ENCODE measurements around the gene DOK6.

DOK6 gene

DNA sequence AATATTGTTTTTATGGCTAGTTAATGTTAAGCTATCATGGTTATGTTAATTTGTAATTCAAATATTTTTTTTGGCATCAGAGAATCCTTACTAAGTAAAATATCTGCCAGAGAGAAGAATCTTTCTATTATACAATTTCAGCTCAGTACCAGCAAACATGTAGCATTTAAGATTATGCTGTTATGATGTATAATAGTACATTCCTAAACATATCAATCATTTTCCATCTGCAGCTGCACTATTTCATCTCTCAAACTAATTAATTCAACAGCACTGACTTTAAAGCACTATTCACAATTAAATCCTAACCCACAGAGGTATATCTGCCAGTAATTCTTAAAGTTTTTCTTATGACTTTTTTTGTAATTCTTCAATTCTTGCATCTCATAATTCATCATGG lies 296.4 kb downstream of the DOK6 start:
- no peak for DNase-seq

DNA sequence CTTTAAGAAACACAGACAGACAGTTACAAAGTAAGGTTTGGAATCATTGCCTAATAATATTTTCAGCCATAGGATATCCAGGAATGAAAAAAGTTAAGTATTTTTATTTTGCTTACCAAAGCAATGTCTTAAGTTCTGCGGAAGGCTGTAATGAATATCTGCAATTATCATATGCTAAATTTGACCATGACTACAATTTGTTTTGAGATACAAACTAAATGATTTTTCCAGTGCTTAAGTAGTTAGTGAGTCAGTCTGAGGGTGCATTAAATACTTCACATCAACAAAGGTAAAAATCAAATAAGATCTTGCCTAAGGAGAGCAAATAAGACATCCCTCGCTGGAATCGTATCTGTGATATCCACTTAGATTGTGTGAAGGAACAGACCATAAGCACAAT lies 297.0 kb downstream of the DOK6 start:
- DNase-seq = no peak

DNA sequence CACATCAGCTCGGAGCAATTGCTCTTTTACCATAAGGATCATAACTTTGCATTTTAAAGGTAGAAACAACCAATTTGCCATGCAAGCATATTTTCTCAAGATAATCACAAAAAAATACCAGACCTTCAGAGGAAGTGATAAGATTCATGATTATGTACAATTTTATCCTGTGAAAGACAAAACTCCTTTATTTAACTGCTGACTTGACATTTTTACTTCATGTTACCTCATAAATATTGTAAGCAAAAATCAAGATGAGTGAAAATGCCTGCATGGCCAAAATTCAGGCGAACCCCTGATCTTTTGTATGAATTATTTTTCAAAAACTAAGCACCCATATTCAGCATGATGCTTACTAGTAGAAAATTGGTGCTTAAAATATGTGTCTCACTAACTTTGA lies 300.6 kb downstream of the DOK6 start:
- DNase-seq = no peak

DNA sequence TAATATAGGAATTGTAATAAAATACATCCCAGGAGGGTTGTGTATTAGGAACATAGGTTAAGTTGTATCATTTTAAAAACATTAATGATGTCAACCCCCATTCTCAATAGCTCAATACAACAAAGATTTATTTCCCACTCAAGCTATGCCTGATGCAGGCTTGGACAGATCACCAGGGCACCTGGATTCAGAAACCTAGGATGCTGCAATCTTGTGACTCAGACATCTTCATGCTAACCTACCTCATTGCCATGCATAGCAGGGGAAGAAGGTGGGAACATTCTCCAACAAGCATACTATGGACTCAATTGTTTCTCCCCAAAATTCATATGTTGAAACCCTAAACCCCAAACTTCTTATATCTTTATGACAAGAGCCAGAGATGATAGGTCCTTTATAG lies 302.8 kb downstream of the DOK6 start:
- no peak for DNase-seq

DNA sequence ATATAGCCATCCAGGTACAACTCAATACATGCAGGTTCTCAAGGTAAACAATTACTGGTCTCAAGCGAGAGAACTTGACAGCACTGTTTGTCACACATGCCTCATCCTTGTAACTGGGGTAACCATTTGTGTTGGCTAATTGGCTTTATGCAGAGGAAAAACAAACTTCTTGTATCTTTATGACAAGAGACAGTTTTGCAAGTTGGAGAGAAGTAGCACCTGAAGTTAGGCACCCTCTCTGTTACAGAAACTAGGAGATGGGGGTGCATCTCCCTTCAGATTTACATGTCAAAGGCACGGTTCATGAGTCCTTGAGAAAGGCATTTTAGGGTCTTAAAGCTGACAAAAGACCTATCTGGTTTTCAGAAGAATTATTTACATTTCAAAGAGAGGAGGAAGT lies 305.3 kb downstream of the DOK6 start:
- DNase-seq = no peak

DNA sequence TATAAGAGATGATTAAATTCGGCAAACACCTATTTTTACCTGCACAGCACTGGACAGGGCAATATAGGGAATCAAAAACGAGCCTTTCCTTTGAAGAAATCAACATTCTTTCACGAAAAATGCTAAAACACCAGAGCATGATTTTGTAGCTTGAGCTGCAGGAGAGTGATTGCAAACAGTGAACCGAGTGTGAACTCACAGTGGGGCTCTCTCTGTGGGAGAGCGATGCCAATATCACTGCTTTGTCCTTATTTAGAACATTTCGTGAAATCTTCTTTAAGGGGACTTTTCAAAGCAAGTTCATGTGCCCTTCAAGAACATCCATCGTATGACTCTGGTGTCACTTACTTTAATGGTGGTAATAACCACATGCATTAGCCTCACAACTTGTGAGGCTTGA lies 308.2 kb downstream of the DOK6 start:
- DNase-seq = no peak

DNA sequence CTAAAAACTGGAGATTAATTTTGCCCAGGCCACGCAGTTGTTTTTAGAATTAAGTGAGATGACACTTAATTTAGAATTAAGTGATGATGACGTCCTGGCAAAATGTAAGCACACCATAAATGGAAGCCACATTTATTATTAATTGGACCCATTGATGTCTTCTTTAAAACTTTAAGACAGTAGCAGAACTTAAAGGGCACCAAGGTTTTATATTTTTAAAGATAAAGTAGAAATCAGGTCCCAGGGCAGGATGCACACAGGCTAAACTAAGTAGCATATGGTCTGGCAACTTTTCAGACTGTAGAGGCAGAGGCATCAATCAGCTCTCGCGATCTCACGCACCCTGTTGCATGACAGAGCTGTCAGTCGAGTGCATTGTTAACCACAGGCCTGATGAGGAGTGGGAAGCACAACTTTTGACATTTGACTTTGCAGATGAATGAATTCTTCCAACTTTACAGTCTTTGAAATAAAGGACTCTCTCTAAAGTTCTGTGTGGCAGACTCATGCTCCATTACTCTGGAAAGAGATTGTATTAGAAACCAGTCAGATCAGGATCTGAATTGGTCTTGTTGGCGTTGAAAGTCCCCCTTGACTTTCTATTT lies 314.6 kb downstream of the DOK6 start:
- DNase-seq = peak in 1 of 5 experiments; percentile 51

DNA sequence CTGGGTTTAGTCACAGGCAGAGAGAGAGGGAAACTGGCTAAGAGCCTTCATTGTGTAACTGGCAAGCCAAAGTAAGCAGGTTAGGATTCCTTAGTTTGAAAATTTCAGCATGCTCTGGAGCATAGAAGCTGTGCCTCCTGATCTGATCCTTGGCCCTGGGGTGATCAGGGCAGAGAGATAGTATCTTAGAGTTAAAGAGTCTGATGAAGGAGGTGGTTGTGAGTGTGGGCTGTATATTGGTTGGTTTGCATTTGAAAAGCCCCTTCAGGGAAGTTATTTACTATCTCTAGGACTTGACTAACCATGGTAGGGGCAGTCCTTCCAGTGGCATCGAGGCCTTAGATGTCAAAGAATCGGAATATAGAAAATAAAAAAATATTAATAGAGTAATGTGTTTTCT lies 316.9 kb downstream of the DOK6 start:
- DNase-seq = no peak

DNA sequence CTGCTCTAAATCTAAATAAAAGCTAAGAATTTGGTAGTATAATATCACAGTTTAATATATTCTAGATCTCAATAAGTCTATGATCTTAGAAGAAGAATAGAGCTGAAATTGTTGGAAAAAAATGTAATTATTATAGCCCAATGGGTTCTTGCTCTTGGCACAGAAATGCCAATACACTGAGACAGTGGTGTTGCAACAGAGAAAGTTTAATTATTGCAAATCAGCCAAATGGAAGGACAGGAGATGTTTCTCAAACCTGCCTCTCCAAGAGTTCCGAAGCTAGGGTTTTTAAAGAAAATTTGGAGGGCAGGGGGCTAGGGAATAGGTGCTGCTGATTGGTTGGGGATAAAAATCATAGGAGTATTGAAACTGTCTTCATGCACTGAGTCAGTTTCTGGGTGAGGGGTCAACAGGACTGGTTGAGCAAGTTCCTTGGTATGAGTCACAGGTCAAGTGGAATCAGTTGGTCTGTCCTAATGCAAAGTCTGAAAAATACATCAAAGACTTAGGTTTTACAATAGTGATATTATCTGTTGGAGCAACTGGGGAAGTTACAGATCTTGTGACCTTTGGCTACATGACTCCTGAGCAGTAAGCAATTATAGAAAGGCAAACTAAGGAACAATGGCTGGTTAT lies 318.3 kb downstream of the DOK6 start:
- no peak for DNase-seq

DNA sequence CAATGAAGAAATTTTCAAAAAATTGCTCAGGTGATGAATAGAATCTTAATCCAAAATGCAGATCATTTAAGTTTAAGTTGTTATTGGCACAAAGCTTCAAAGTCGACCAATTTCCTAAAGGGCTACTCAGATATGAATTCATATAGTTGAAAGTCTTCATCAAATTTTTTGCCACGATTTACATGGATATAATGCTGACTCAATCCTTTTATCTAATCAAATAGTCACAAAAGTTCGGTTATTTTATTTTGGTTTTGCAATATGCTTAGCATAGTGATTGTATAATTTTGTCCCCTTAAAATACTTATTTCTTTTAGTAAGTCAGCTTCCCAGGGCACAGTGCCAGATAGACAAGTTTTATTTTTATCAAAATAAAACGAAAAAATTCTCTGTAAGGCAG lies 319.7 kb downstream of the DOK6 start:
- DNase-seq = no peak

DNA sequence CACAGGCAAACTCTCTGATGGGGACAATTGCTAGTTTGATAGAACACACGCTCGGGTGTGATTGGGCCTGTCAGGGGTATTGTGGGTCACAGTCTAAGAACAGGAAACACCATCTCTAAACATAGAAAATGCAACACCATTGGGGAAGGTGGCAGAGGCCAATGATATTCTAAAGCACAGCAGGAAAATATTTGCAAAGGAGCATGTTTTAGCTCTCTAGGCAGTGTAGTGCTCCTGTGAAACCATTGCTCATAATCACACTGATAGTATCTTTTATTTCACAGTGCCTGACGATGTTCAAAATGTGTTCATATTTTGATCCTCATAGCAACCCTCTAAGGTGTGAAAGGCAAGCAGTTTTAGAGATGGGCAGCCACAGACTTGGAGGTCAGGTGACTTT lies 322.7 kb downstream of the DOK6 start:
- DNase-seq = peak in 1 of 5 experiments; percentile 9

DNA sequence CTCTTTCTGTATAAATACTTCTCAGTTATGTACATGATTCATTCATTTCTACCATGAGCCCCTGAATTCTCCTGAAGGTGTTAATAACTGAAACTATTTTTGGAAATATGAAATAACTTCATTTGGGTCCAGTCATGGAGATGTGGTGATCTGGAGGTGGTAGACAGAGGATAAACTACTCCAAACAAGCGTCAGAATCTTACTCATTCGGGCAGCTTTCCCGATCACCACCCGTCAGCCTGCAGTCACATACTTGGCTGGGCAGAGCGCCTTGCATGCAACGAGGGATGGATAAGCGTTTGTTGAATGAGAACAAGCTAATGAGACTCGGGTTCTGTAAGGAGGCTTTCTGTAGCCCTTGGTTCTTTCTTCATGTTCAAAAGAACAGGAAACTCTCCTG lies 324.3 kb downstream of the DOK6 start:
- DNase-seq = no peak

DNA sequence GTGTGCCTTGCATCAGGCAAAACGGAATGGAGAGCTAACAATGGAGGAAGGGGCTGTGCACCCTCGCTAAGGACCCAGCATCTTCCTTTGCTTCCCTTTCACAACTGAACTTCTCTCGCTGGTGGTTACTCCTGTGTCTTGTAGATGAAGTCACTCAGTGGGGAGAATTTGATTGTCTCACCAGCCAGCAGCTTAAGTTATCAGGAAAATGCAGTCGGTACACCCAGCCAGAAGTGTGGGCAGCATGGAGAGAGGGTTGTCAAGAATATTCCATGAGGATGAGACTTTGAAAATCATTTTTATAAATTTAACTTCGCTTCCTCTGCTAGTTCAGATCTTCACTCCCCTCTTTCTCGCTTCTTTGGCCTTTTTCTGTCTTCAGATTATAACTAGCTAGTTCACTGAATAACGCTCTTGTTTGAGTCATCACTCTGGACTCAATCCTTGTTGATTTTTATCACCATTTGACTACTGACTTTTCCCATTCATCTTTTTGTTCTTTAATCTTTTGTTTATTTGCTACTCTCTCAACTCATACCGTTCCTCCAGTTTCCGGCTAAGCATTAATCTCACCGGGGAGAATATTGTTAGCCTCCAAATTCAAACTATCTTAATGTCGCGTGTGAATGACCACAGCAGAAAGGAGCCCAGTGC lies 325.3 kb downstream of the DOK6 start:
- DNase-seq = no peak

DNA sequence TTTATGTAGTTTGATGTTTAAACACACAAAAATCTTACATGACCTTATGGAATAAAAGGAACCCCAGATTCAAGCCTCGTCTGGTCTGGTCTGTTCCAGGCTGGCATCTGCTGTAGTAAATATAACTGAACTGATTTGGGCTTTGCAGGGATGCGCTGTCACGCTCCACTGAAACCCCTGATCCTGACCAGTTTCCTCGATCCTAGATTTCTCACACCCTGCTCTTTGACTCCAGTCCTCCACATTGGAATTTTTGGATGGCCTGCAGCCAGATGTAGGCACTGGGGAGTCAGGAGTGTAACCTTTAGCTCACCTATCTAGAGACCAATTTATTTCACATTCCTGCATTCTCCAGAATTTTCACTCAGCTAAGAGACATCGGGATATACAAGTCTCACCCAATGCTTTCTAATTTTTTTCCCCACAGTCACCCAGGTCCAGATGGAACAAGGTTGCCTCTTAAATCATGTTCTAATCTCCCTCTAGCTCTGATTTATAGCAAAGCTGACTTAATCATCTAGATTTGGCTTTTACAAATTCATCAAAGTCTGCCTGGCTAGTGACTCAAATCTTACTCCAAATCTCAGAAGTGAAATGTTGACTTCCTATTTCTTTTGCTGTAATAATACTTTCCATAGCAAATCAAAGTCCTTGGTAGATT lies 327.4 kb downstream of the DOK6 start:
- no peak for DNase-seq

DNA sequence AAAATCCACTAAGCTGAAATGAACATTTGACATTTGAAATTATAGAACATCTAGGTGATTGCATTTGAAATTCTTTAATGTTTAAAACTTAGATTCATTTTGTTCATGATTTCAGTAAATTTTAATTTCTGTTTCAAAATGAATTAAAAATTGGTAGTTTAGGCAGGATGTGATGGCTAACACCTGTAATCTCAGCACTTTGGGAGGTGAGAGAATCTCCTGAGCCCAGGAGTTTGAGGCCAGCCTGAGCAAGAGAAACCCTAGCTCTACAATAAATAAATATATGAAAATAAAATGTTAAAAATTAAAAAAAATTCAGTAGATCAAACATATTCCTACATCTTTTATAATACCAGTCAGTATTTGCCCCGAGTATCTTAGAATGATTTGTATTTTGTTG lies 330.0 kb downstream of the DOK6 start:
- peak in 1 of 5 experiments; percentile 6 for DNase-seq

DNA sequence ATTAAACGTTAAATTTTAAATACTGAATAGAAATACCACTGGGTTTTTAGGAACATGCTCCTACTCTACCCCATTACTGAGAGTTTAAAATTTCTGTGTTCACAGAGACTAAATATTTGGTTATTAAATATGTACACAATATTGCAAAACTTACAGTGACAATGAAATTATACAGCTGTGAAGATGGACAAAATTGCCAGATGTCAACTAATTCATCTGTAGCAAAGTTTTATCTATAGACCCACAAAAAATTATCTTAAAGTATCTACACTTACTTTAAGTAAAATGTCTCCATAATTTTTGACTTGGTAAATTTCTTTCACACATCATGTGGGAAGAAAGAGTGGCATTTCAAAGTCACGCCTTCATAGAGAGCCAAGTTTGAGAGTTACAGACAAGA lies 333.8 kb downstream of the DOK6 start:
- no peak for DNase-seq

DNA sequence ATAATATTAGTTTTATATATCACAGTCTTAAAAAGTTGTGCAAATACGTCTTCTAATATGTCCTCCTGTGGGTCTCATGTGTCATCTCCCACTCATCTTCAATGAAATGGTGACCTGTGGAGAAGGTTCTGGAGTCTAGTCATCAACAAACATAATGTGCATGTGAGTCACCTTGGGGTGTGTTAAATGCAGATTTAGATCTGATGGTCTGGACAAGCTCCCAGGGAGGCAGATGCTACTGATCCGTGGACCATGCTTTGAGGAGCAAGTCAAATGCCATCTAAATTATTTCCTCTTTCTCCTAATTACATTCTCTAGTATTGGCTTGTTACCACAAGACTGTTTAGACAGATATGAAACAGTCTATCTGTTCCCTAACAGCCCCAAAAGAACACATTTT lies 336.0 kb downstream of the DOK6 start:
- no peak for DNase-seq

DNA sequence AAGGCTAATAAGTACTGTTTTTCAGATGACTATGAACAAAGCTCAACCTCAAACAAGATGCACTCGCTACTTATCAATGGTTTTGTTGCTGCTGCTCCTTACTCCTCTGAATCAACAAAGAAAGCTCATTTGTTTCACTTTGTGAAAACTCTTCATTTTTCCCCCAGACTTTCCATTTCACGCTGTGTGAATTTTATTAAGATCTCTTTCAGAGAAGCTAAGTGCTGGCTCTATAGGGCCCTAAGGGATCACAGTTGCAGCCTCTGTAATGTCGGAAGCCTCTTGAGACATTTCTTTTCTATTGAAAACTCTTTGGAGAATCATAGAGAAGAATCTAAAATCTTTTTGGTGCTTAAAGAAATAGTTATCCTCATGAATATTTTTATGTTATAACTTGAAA lies 337.2 kb downstream of the DOK6 start:
- DNase-seq = no peak

DNA sequence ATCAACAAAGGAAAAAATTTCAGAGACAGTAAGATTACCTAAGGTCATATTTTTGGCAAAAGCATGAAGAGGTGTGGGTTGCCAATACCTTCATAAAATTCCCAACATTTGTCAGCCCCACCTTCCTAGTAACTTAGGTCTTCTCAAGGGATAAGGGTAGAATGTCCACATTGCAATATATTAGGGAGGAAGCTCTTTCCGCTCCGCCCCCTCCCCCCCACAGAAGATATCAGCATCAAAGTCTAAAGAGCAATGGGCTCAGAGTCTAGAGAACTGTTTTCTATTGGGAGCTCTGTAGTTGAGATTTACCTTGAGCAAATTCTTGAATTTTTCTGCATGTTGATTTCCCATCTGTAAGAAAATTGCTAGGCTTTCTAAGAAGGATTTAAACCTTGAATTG lies 346.7 kb downstream of the DOK6 start:
- DNase-seq = no peak

DNA sequence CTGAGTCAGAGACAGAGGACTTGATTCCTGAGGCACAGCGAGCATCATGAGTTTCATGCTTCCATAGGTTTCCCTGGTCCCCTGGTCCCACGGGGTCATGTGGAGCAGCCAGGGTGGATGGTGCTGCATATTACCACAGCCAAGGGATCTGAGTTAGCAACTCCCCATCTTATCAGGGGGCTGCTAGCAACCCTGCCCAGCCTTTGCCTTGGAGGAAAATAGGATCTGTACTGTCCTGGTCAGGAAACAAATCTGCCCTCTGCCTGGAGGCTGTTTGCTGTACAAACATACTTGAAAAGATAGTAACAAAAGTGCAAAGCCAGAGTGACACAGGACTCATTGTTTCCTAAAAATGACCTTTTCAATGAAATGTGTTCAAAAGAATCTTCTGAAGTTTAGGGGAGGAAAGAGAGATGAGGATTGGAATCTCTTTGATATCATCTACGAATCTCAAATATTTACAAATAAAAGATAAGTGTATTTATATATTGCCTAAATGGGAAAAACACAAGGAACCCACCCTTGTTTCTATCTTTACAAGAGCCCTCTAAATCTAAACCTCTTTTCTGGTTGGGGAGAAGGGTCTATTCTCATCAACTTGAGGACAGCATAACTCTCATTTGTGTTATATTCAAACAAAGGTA lies 352.2 kb downstream of the DOK6 start:
- no peak for DNase-seq

DNA sequence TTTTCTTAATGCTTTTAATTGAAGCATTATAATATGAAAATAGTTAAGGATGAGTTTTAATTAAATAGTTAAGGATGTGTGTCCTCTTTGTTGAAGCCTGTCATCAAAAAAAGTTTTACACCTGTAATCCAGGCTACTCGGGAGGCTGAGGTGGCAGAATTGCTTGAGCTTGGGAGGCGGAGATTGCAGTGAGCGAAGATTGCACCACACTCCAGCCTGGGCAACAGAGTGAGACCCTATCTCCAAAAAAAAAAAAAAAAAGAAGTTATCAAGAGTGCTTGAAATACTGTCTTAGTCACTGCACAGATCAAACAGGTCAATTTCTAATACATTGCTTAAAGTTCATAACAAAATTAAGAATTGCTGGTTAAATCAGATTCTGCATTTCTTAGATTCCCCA lies 353.4 kb downstream of the DOK6 start:
- no peak for DNase-seq

DNA sequence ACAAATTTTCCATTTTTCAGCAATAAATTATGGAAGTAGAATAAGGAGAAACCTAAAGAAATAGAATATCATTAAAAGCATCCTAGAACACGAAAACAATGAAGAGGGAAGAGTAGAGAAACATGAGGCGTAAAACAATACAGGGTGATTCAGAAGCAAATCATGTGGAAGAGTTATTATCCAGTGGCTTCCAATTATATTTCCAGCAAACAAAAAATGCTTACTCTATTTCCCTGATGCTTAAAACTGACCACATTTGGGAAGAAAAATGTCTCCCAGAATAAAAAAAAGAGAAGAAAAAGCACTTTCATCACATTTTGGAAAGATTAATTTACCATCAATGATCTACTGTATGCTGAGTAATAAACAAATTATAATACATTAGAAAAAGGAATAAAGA lies 354.4 kb downstream of the DOK6 start:
- no peak for DNase-seq

DNA sequence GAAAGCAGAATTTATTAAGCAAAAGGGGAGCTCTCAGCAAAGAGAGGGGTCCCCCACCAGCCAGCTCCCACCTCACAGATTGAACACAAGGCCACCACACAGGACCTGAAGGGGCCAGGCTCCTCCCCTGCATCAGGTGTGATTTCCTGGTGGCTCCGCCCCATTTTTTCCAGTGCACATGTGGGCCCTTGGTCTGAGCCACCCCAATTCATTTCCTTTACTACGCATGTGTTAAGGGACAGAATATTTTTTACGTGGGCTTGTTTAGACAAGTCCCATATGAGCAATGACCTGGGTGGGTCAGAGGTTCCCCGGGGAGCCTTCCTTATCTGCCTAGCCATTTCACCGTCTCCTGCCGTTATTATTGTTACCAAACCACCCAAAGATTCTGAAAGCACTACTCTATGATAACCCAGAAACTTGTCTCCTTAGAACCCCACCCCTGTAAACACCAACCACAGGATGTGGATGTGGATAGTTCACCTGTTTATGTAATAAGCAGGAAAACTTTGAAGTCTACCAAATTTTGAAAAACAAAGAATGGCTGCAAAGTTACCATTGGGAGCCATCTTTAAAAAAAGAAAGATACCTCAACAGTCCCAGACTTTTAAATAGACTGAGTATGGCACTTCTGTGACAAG lies 355.3 kb downstream of the DOK6 start:
- peak in 1 of 5 experiments; percentile 15 for DNase-seq
